Testis (tissue), 3 donors: ENCODE data around the gene FAM120A. TPM values are rescaled to one million over a fixed set of nuclear protein-coding genes. Genes with fewer than 3 reads are reported as not detected.

Experiments
- DNase-seq: peaks from one replicate; pipeline ENCODE4 v3.0.0-alpha.2; 2019
- H3K27ac ChIP-seq, 2 donors: fragments of 200-600 bp; sonication (generic); one replicate each; pipeline ENCODE4 v1.5.1; 2019
- H3K27me3 ChIP-seq: fragments of 200-600 bp; sonication (generic); one replicate; pipeline ENCODE4 v1.5.1; 2019
- H3K36me3 ChIP-seq: fragments of 200-600 bp; sonication (generic); one replicate; pipeline ENCODE4 v1.5.1; 2017; ENCODE audit warnings: low read depth; ENCODE audit errors: missing control alignments
- H3K4me1 ChIP-seq: fragments of 200-600 bp; sonication (generic); one replicate; pipeline ENCODE4 v1.5.1; 2019
- H3K4me3 ChIP-seq, 2 donors: fragments of 200-600 bp; sonication (generic); one replicate each; pipeline ENCODE4 v1.5.1; 2017 to 2019
- H3K9me3 ChIP-seq: fragments of 200-600 bp; sonication (generic); one replicate; pipeline ENCODE4 v1.5.1; 2017
- POLR2A ChIP-seq: fragments of 450-650 bp; IDR thresholded peaks from one replicate; pipeline ENCODE4 v1.6.1; 2017; ENCODE audit warnings: antibody characterized with exemption, mild to moderate bottlenecking, moderate library complexity
- WGBS, 2 donors: methylation state at CpG; one replicate each; pipeline ENCODE4 v1.1.5; 2018; 5-methylcytosine and 5-hydroxymethylcytosine counted together
- intact Hi-C: fragments of 100-400 bp; cut with DNase I; formaldehyde crosslinking; loops from one replicate; pipeline ENCODE4 v1.15.1; 2023; ENCODE audit warnings: low total_unique reads
- polyA plus RNA-seq: library from polyadenylated mRNA; stranded (reverse); fragments of 350-450 nt; fragmentation: Illumina TruSeq; extraction: RNeasy Lipid Tissue Mini Kit (QIAGEN cat#74804); gene quantifications from one replicate; pipeline ENCODE4 v1.2.3, GENCODE V29; 2014; ENCODE audit warnings: low read depth, low replicate concordance; ENCODE audit not compliant: insufficient read depth
- total RNA-seq, 2 donors: library from RNA; depleted of rRNA; stranded (reverse); fragments of >200 nt; gene quantifications; one replicate each; pipeline ENCODE4 v1.2.3, GENCODE V29; 2016
- TF ChIP-seq, protein P1 (sequence below), 3 experiments: fragments of 450-650 bp in 2 of 3; fragments of 200-600 bp in 1 of 3; sonication (generic) in 1 of 3; IDR thresholded peaks; one replicate each; pipeline ENCODE4 v1.5.1; 2016 to 2019; ENCODE audit warnings: antibody characterized with exemption in 3 of 3, mild to moderate bottlenecking in 2 of 3, moderate library complexity in 1 of 3

The FAM120A gene
- total and polyA plus RNA-seq, 3 donors from 2014 or later, result 39.3 to 81.5 (median 73.9) TPM

- H3K9me3 ChIP-seq, result no peaks in the 10 kb centered on the region
- H3K36me3 ChIP-seq, result no peaks in the 10 kb centered on the region
- peaks cover 7% of the 10 kb centered on the region for H3K4me1 ChIP-seq
- no peak overlapping the region for H3K27ac ChIP-seq
- TF ChIP-seq, protein P1, sequence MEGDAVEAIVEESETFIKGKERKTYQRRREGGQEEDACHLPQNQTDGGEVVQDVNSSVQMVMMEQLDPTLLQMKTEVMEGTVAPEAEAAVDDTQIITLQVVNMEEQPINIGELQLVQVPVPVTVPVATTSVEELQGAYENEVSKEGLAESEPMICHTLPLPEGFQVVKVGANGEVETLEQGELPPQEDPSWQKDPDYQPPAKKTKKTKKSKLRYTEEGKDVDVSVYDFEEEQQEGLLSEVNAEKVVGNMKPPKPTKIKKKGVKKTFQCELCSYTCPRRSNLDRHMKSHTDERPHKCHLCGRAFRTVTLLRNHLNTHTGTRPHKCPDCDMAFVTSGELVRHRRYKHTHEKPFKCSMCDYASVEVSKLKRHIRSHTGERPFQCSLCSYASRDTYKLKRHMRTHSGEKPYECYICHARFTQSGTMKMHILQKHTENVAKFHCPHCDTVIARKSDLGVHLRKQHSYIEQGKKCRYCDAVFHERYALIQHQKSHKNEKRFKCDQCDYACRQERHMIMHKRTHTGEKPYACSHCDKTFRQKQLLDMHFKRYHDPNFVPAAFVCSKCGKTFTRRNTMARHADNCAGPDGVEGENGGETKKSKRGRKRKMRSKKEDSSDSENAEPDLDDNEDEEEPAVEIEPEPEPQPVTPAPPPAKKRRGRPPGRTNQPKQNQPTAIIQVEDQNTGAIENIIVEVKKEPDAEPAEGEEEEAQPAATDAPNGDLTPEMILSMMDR (IDR thresholded peaks at IDR 0.05), result no peak
- DNase-seq, result no peak
- intact Hi-C loops, result loop anchor here (10.0 kb wide), 1 partner anchor 115 kb away; the partner anchor contains the start of genes FAM120A and FAM120AOS
- H3K4me3 ChIP-seq, result no peak overlapping the region
- 76 to 85% methylated on average over 1 of the region's 1 CpG for WGBS, 2 donors
- H3K27me3 ChIP-seq, result no peaks in the 10 kb centered on the region
Observed at GRCh38 chr9:93569621-93570174, 118.2 kb downstream of the FAM120A start.

DNA sequence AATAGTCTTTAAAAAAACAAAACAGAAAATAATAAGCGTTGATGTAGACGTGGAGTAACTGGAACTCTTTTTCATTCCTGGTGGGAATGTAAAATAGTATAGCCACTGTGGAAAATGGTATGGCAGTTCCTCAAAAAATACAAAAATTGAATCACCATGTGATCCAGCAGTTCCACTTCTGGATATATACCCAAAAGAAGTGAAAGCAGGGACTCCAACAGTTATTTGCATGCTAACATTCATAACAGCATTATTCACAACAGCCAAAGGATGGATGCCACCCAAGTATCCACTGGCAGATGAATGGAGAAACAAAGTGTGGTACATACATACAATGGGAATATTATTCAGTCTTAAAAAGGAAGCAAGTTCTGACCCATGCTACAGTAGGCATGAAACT lies 120.7 kb downstream of the FAM120A start:
- H3K4me1 ChIP-seq, result peaks cover 12% of the 10 kb centered on the region
- intact Hi-C loops, result no loop called here

GRCh38 chr9:93572636-93573515 lies 121.4 kb downstream of the FAM120A start:
- Histone ChIP-seq H3K27me3 (no peaks in the 10 kb centered on the region), H3K4me3 (no peak overlapping the region), H3K9me3 (no peaks in the 10 kb centered on the region), H3K27ac (no peak overlapping the region), H3K4me1 (peaks cover 11% of the 10 kb centered on the region), H3K36me3 (no peaks in the 10 kb centered on the region)
- TF ChIP-seq, protein P1 (IDR thresholded peaks at IDR 0.05), result no peak
- no peak for TF ChIP-seq POLR2A
- intact Hi-C loops, result no loop called here
- WGBS, 2 donors, result 96 to 98% methylated on average over 8 of the region's 8 CpGs
- DNase-seq, result no peak

More for the DNA sequence above, 120.7 kb downstream of the FAM120A start:
- 83 to 86% methylated on average over 2 of the region's 2 CpGs for WGBS, 2 donors
- no peaks in the 10 kb centered on the region for H3K36me3 ChIP-seq
- no peaks in the 10 kb centered on the region for H3K27me3 ChIP-seq
- TF ChIP-seq, protein P1 (IDR thresholded peaks at IDR 0.05), result no peak
- no peak for TF ChIP-seq POLR2A
- H3K27ac ChIP-seq, result no peak overlapping the region
- no peaks in the 10 kb centered on the region for H3K9me3 ChIP-seq
- no peak for DNase-seq
- no peak overlapping the region for H3K4me3 ChIP-seq

DNA sequence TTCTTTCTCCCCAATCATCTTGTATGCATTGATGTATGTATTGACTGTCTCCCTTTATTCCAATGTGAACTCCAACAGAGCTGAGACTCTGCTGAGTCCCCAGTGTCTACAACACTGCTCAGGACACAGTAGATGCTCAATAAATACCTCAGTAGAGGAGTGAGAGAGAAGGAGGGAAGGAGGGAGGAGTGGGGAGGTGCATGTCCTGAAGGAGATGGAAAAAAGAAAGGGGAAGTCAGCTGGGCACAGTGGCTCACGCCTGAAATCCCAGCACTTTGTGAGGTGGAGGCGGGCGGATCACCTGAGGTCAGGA lies 122.0 kb downstream of the FAM120A start:
- intact Hi-C loops, result no loop called here
- Histone ChIP-seq H3K36me3 (no peaks in the 10 kb centered on the region), H3K27ac (no peak overlapping the region), H3K4me3 (no peak overlapping the region), H3K9me3 (no peaks in the 10 kb centered on the region), H3K4me1 (peaks cover 17% of the 10 kb centered on the region), H3K27me3 (no peaks in the 10 kb centered on the region)
- 88 to 94% methylated on average over 3 of the region's 3 CpGs for WGBS, 2 donors
- TF ChIP-seq, protein P1 (IDR thresholded peaks at IDR 0.05), result no peak
- TF ChIP-seq POLR2A, result no peak
- DNase-seq, result no peak
